ENCODE results near the gene SEPTIN12.

Gene SEPTIN12

GRCh38 chr16:4828567-4829321 lies 40.6 kb upstream of the SEPTIN12 start:
- TF ChIP-seq CTCF (conservative IDR thresholded peaks at IDR 0.05; ENCODE audit: low read length), result no peak
- no peak for TF ChIP-seq EZH2phosphoT487 (IDR thresholded peaks at IDR 0.05; ENCODE audit: borderline replicate concordance)
- Histone ChIP-seq H3K9me3 (ENCODE audit: insufficient read depth, low read depth, low read length) (no peaks in the 10 kb centered on the region), H3K4me3 (ENCODE audit: low read length, poor library complexity, severe bottlenecking) (no peak overlapping the region), H3K79me2 (ENCODE audit: insufficient read depth, low read length) (no peaks in the 10 kb centered on the region), H3K4me1 (ENCODE audit: insufficient read depth, low read length, poor library complexity, severe bottlenecking) (no peaks in the 10 kb centered on the region), H3F3A (ENCODE audit: low read depth) (no peaks in the 10 kb centered on the region), H3K27me3 (ENCODE audit: insufficient read depth, low read length, poor library complexity, severe bottlenecking) (no peaks in the 10 kb centered on the region), H4K20me1 (ENCODE audit: insufficient read depth, low read length, poor library complexity, severe bottlenecking) (no peaks in the 10 kb centered on the region), H2AFZ (ENCODE audit: low read length) (no peak overlapping the region), H3K4me2 (ENCODE audit: low read depth, low read length, poor library complexity, severe bottlenecking) (no peak overlapping the region), H3K36me3 (ENCODE audit: insufficient read depth, low read length) (peaks cover 59% of the 10 kb centered on the region; the same call in 1 of the 2 replicates), H3K9me2 (replicated peaks; ENCODE audit: low read depth, low read length) (no peaks in the 10 kb centered on the region), H3K9ac (ENCODE audit: low read depth, low read length, poor library complexity, severe bottlenecking) (no peak overlapping the region)

- TF ChIP-seq EZH2phosphoT487 (IDR thresholded peaks at IDR 0.05; ENCODE audit: borderline replicate concordance), result no peak
- TF ChIP-seq CTCF (conservative IDR thresholded peaks at IDR 0.05; ENCODE audit: low read length), result no peak
- Histone ChIP-seq H3K27me3 (ENCODE audit: insufficient read depth, low read length, poor library complexity, severe bottlenecking) (no peaks in the 10 kb centered on the region), H3F3A (ENCODE audit: low read depth) (no peaks in the 10 kb centered on the region), H3K9me2 (replicated peaks; ENCODE audit: low read depth, low read length) (no peaks in the 10 kb centered on the region), H3K4me3 (ENCODE audit: low read length, poor library complexity, severe bottlenecking) (no peak overlapping the region), H3K79me2 (ENCODE audit: insufficient read depth, low read length) (no peaks in the 10 kb centered on the region), H2AFZ (ENCODE audit: low read length) (no peak overlapping the region), H4K20me1 (ENCODE audit: insufficient read depth, low read length, poor library complexity, severe bottlenecking) (no peaks in the 10 kb centered on the region), H3K4me2 (ENCODE audit: low read depth, low read length, poor library complexity, severe bottlenecking) (no peak overlapping the region), H3K9ac (ENCODE audit: low read depth, low read length, poor library complexity, severe bottlenecking) (no peak overlapping the region), H3K9me3 (ENCODE audit: insufficient read depth, low read depth, low read length) (no peaks in the 10 kb centered on the region), H3K4me1 (ENCODE audit: insufficient read depth, low read length, poor library complexity, severe bottlenecking) (no peaks in the 10 kb centered on the region), H3K36me3 (ENCODE audit: insufficient read depth, low read length) (peaks cover 61% of the 10 kb centered on the region; the same call in 1 of the 2 replicates)
These were observed 38.8 kb upstream of the SEPTIN12 start for GRCh38 chr16:4826980-4827379.

DNA sequence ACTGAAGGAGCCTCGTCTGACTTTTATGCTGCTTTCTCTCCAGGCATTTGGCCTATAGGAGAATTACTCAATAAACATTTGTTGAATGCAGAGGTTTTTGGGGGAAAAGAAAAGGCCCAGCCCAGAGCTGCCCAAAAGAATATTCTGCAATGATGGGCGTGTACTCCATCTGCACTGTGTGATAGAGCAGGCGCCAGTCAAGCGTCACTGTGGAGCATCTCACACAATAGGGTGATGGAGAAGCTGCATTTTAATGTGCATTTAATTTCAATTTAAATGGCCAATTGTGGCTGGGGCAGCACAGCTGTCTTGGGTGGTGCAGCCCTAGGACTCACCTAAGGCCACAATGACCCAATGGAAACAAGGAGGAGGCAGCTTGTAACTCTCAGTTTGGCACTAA lies 38.4 kb upstream of the SEPTIN12 start:
- Histone ChIP-seq H3K9ac (ENCODE audit: low read depth, low read length, poor library complexity, severe bottlenecking) (no peak overlapping the region), H3K4me2 (ENCODE audit: low read depth, low read length, poor library complexity, severe bottlenecking) (no peak overlapping the region), H3K79me2 (ENCODE audit: insufficient read depth, low read length) (no peaks in the 10 kb centered on the region), H3K4me3 (ENCODE audit: low read length, poor library complexity, severe bottlenecking) (no peak overlapping the region), H3K9me3 (ENCODE audit: insufficient read depth, low read depth, low read length) (no peaks in the 10 kb centered on the region), H4K20me1 (ENCODE audit: insufficient read depth, low read length, poor library complexity, severe bottlenecking) (no peaks in the 10 kb centered on the region), H2AFZ (ENCODE audit: low read length) (no peak overlapping the region), H3K9me2 (replicated peaks; ENCODE audit: low read depth, low read length) (no peaks in the 10 kb centered on the region), H3K27me3 (ENCODE audit: insufficient read depth, low read length, poor library complexity, severe bottlenecking) (no peaks in the 10 kb centered on the region), H3K4me1 (ENCODE audit: insufficient read depth, low read length, poor library complexity, severe bottlenecking) (no peaks in the 10 kb centered on the region), H3K36me3 (ENCODE audit: insufficient read depth, low read length) (peaks cover 60% of the 10 kb centered on the region; the same call in 1 of the 2 replicates), H3F3A (ENCODE audit: low read depth) (no peaks in the 10 kb centered on the region)
- TF ChIP-seq CTCF (conservative IDR thresholded peaks at IDR 0.05; ENCODE audit: low read length), result no peak
- no peak for TF ChIP-seq EZH2phosphoT487 (IDR thresholded peaks at IDR 0.05; ENCODE audit: borderline replicate concordance)
